H1 (cell line): Measurements from ENCODE around the gene AGPAT2. TPM values are rescaled to one million over a fixed set of nuclear protein-coding genes. Genes with fewer than 3 reads are reported as not detected.

Experiments
- CTCF ChIA-PET: fragments of 300-600 bp; sonication (Branson Sonifier 250); formaldehyde crosslinking; loops from one replicate; lab custom pipeline; 2021; ENCODE audit not compliant: partially characterized antibody; lab: Charles Lee
- POLR2A ChIA-PET: fragments of 300-600 bp; sonication (Branson Sonifier 250); formaldehyde crosslinking; loops from one replicate; lab custom pipeline; 2021; ENCODE audit warnings: inconsistent platforms; ENCODE audit not compliant: partially characterized antibody; lab: Charles Lee
- DNase-seq, 2 experiments: peaks; one replicate each; pipeline versions ENCODE4 v3.0.0 to v3.0.0-alpha.2; 2010 to 2022; ENCODE audit warnings: low spot score in 2 of 2, low read depth in 1 of 2, mixed read lengths in 1 of 2
- FAIRE-seq: peaks from 2 replicates; lab custom pipeline; 2011; peaks lifted over from hg19 to GRCh38; lab: Jason Lieb, UNC
- H2AFZ ChIP-seq: 2 replicates; pipeline ENCODE4 v1.8.1; 2012; ENCODE audit warnings: low read length, inconsistent platforms
- H2AK5ac ChIP-seq: 2 replicates; pipeline ENCODE4 v1.6.1; 2013; ENCODE audit warnings: low read depth, low read length
- H2BK120ac ChIP-seq: replicated peaks from 2 replicates; pipeline ENCODE3; 2013; ENCODE audit warnings: low read depth, low read length, inconsistent platforms
- H2BK12ac ChIP-seq: 2 replicates; pipeline ENCODE4 v1.6.1; 2013; ENCODE audit warnings: low read depth, low read length
- H2BK15ac ChIP-seq: 2 replicates; pipeline ENCODE4 v1.6.1; 2013; ENCODE audit warnings: low read length
- H2BK20ac ChIP-seq: 2 replicates; pipeline ENCODE4 v1.6.1; 2013; ENCODE audit warnings: low read length
- H2BK5ac ChIP-seq: 2 replicates; pipeline ENCODE4 v1.6.1; 2013; ENCODE audit warnings: low read depth, low read length
- H3K14ac ChIP-seq: 2 replicates; pipeline ENCODE4 v1.6.1; 2013; ENCODE audit warnings: inconsistent platforms; ENCODE audit not compliant: insufficient read length
- H3K18ac ChIP-seq: 2 replicates; pipeline ENCODE4 v1.6.1; 2013; ENCODE audit warnings: low read length; ENCODE audit errors: extremely low read depth
- H3K23ac ChIP-seq: 2 replicates; pipeline ENCODE4 v1.6.1; 2013; ENCODE audit warnings: inconsistent platforms; ENCODE audit not compliant: insufficient read length
- H3K23me2 ChIP-seq: 2 replicates; pipeline ENCODE4 v1.6.1; 2013; ENCODE audit warnings: low read depth, low read length
- H3K27ac ChIP-seq: 2 replicates; pipeline ENCODE4 v1.6.1; 2011; ENCODE audit warnings: low read depth, low read length, inconsistent platforms
- H3K27me3 ChIP-seq, 4 experiments: replicated peaks in 1 of 4; 1 replicate in 1 of 4; 2 replicates in 3 of 4; pipeline versions ENCODE4 v1.6.1 to v1.8.1; 2011 to 2013; ENCODE audit warnings: low read length in 3 of 4, mild to moderate bottlenecking in 3 of 4, inconsistent platforms in 2 of 4, mixed read lengths in 2 of 4, moderate library complexity in 1 of 4; ENCODE audit not compliant: control insufficient read depth in 3 of 4, insufficient read depth in 3 of 4; ENCODE audit errors: extremely low read depth in 1 of 4
- H3K36me3 ChIP-seq, 4 experiments: 2 replicates each; pipeline versions ENCODE4 v1.6.1 to v1.8.1; 2011 to 2013; ENCODE audit warnings: mild to moderate bottlenecking in 4 of 4, low read length in 3 of 4, moderate library complexity in 2 of 4, control low read depth in 1 of 4, inconsistent platforms in 1 of 4; ENCODE audit not compliant: insufficient read depth in 4 of 4, control insufficient read depth in 2 of 4
- H3K4ac ChIP-seq: replicated peaks from 2 replicates; pipeline ENCODE3; 2013; ENCODE audit warnings: low read length, low read depth, mixed read lengths, inconsistent platforms; ENCODE audit not compliant: insufficient read length
- H3K4me1 ChIP-seq, 4 experiments: replicated peaks in 1 of 4; 1 replicate in 1 of 4; 2 replicates in 3 of 4; pipeline versions ENCODE4 v1.6.1 to v1.8.1; 2011 to 2013; ENCODE audit warnings: low read length in 3 of 4, inconsistent platforms in 2 of 4, mixed read lengths in 1 of 4; ENCODE audit not compliant: insufficient read depth in 4 of 4, control insufficient read depth in 3 of 4
- H3K4me2 ChIP-seq, 2 experiments: 2 replicates each; pipeline versions ENCODE4 v1.6.1 to v1.8.1; 2011 to 2013; ENCODE audit warnings: low read depth in 2 of 2, low read length in 2 of 2, control low read depth in 1 of 2, inconsistent platforms in 1 of 2, mild to moderate bottlenecking in 1 of 2; ENCODE audit not compliant: insufficient read depth in 1 of 2
- H3K4me3 ChIP-seq, 4 experiments: fragments of 200-600, 300-600 bp in 1 of 4; sonication (generic), shearing (Covaris generic), sonication (Bioruptor Twin) in 1 of 4; 2 replicates each; pipeline versions ENCODE4 v1.5.1 to v1.8.1; 2011 to 2016; ENCODE audit warnings: low read length in 4 of 4, low read depth in 3 of 4, control low read depth in 2 of 4, inconsistent platforms in 2 of 4, mild to moderate bottlenecking in 2 of 4, mixed read lengths in 1 of 4, moderate library complexity in 1 of 4; ENCODE audit not compliant: insufficient read depth in 2 of 4; ENCODE audit errors: extremely low read depth in 1 of 4
- H3K56ac ChIP-seq: replicated peaks from 2 replicates; pipeline ENCODE3; 2013; ENCODE audit warnings: low read depth, mild to moderate bottlenecking, mixed read lengths, low read length, inconsistent platforms; ENCODE audit not compliant: insufficient read length
- H3K79me1 ChIP-seq: 2 replicates; pipeline ENCODE4 v1.6.1; 2013; ENCODE audit warnings: low read depth, low read length, control low read depth
- H3K79me2 ChIP-seq, 2 experiments: 2 replicates each; pipeline versions ENCODE4 v1.6.1 to v1.8.1; 2012 to 2013; ENCODE audit warnings: low read length in 2 of 2, mild to moderate bottlenecking in 2 of 2, inconsistent platforms in 1 of 2; ENCODE audit not compliant: insufficient read depth in 2 of 2, control insufficient read depth in 1 of 2
- H3K9ac ChIP-seq, 4 experiments: replicated peaks in 1 of 4; 1 replicate in 1 of 4; 2 replicates in 3 of 4; pipeline versions ENCODE4 v1.6.1 to v1.8.1; 2011 to 2013; ENCODE audit warnings: low read depth in 3 of 4, low read length in 3 of 4, control low read depth in 2 of 4, mild to moderate bottlenecking in 2 of 4, moderate library complexity in 2 of 4, inconsistent platforms in 1 of 4; ENCODE audit errors: extremely low read depth in 1 of 4
- H3K9me3 ChIP-seq, 2 experiments: 2 replicates each; pipeline versions ENCODE4 v1.6.1 to v1.8.1; 2012 to 2013; ENCODE audit warnings: mild to moderate bottlenecking in 2 of 2, moderate library complexity in 2 of 2, control low read depth in 1 of 2, inconsistent platforms in 1 of 2, low read depth in 1 of 2, low read length in 1 of 2, mixed read lengths in 1 of 2; ENCODE audit not compliant: insufficient read depth in 2 of 2
- H4K20me1 ChIP-seq, 2 experiments: replicated peaks in 1 of 2; 2 replicates each; pipeline versions ENCODE3 to v1.8.1; 2011 to 2013; ENCODE audit warnings: inconsistent platforms in 2 of 2, low read length in 2 of 2, mild to moderate bottlenecking in 1 of 2; ENCODE audit not compliant: insufficient read depth in 2 of 2, control insufficient read depth in 1 of 2
- H4K5ac ChIP-seq: 2 replicates; pipeline ENCODE4 v1.6.1; 2013; ENCODE audit warnings: low read length, low read depth, mixed read lengths, inconsistent platforms; ENCODE audit not compliant: insufficient read length
- H4K8ac ChIP-seq: 2 replicates; pipeline ENCODE4 v1.8.0; 2013; ENCODE audit warnings: mild to moderate bottlenecking, moderate library complexity, low read length, inconsistent platforms; ENCODE audit not compliant: insufficient read depth; ENCODE audit errors: extremely low read depth
- H4K91ac ChIP-seq: replicated peaks from 2 replicates; pipeline ENCODE3; 2013; ENCODE audit warnings: low read length, mixed read lengths, inconsistent platforms; ENCODE audit not compliant: insufficient read length
- ATF3 ChIP-seq: IDR thresholded peaks from 2 replicates; pipeline ENCODE4 v1.6.1; 2011; ENCODE audit warnings: low read depth, mild to moderate bottlenecking, low read length; ENCODE audit not compliant: insufficient read depth
- CBX5 ChIP-seq: fragments of 300-800, 300-1000 bp; sonication (generic); IDR thresholded peaks from 2 replicates; pipeline ENCODE4 v1.7.1; 2016; ENCODE audit warnings: antibody characterized with exemption, low read length, low read depth
- CBX8 ChIP-seq: fragments of 300-800, 300-1000 bp; sonication (generic); IDR thresholded peaks from 2 replicates; pipeline ENCODE4 v1.7.1; 2016; ENCODE audit warnings: low read depth, low read length, borderline replicate concordance
- CEBPB ChIP-seq: IDR thresholded peaks from 2 replicates; pipeline ENCODE4 v1.6.1; 2012; ENCODE audit warnings: low read depth, low read length
- EGR1 ChIP-seq: IDR thresholded peaks from 2 replicates; pipeline ENCODE4 v1.6.1; 2011; ENCODE audit warnings: low read depth, low read length, borderline replicate concordance
- EP300 ChIP-seq, 2 experiments: IDR thresholded peaks; 1 replicate in 1 of 2; 2 replicates in 1 of 2; pipeline ENCODE4 v1.6.1; 2011 to 2012; ENCODE audit warnings: low read depth in 2 of 2, low read length in 2 of 2, mild to moderate bottlenecking in 2 of 2, borderline replicate concordance in 1 of 2, inconsistent platforms in 1 of 2, moderate library complexity in 1 of 2
- GTF2F1 ChIP-seq: IDR thresholded peaks from 2 replicates; pipeline ENCODE4 v1.6.1; 2012; ENCODE audit warnings: low read depth, low read length, improper control_type of control experiment, borderline replicate concordance
- HDAC6 ChIP-seq: IDR thresholded peaks from one replicate; pipeline ENCODE4 v1.7.1; 2012; ENCODE audit warnings: low read depth, mild to moderate bottlenecking, inconsistent platforms, low read length, moderate library complexity
- JUN ChIP-seq: IDR thresholded peaks from 2 replicates; pipeline ENCODE4 v1.6.1; 2011; ENCODE audit warnings: low read depth, mild to moderate bottlenecking, improper control_type of control experiment, low read length
- KDM5A ChIP-seq: fragments of 200-600 bp; IDR thresholded peaks from 2 replicates; pipeline ENCODE4 v1.7.1; 2012; ENCODE audit warnings: mild to moderate bottlenecking, low read length, inconsistent platforms, mixed read lengths
- POLR2A ChIP-seq, 2 experiments: IDR thresholded peaks; 1 replicate in 1 of 2; 2 replicates in 1 of 2; pipeline ENCODE4 v1.6.1; 2011; ENCODE audit warnings: low read depth in 2 of 2, low read length in 2 of 2, mild to moderate bottlenecking in 2 of 2; ENCODE audit errors: control extremely low read depth in 1 of 2
- POLR2AphosphoS5 ChIP-seq: IDR thresholded peaks from 2 replicates; pipeline ENCODE4 v1.6.1; 2011; ENCODE audit warnings: low read depth, low read length
- TBP ChIP-seq: IDR thresholded peaks from 2 replicates; pipeline ENCODE4 v1.6.1; 2011; ENCODE audit warnings: low read depth, low read length, improper control_type of control experiment
- WGBS, 2 experiments: shearing (Covaris generic) in 1 of 2; methylation state at CpG; one replicate each; pipeline versions ENCODE4 v1.1.6 to v1.1.7; 2013 to 2015; ENCODE audit warnings: low lambda C conversion rate in 2 of 2, mixed read lengths in 2 of 2, inconsistent platforms in 1 of 2, low coverage in 1 of 2, missing lambda C conversion rate in 1 of 2; ENCODE audit not compliant: insufficient replicate concordance in 2 of 2, insufficient coverage in 1 of 2, insufficient read length in 1 of 2; ENCODE audit errors: extremely low coverage in 1 of 2, missing lambda C conversion rate in 1 of 2; 5-methylcytosine and 5-hydroxymethylcytosine counted together
- polyA plus RNA-seq, 7 experiments: library from polyadenylated mRNA; depleted of rRNA in 3 of 7; stranded (reverse) in 5 of 7; unstranded in 2 of 7; fragments of >200 nt in 5 of 7; fragments of 200-250 nt in 2 of 7; gene quantifications; 1 replicate in 5 of 7; 2 replicates in 1 of 7; 4 replicates in 1 of 7; pipeline versions ENCODE4 v1.2.1 to v1.2.3, GENCODE V29; 2011 to 2013; ENCODE audit warnings: missing spikeins in 2 of 7, mixed read lengths in 2 of 7
- total RNA-seq: library from RNA; stranded (reverse); fragmentation: NEBNext Ultra II Directional; extraction: Animal tissue kit (Norgen Biotek cat#: 25700); gene quantifications from 2 replicates; pipeline ENCODE4 v1.2.1, GENCODE V29; 2021

Gene AGPAT2
- total and polyA plus RNA-seq, 2 of the 8 experiments (the other 6 are each of a cell fraction or from before 2014, with no cell fraction given) = 31.6 to 37.6 TPM

GRCh38 chr9:136700959-136701667, 13.9 kb upstream of the AGPAT2 start:
- H3K23me2 ChIP-seq = no peaks in the 10 kb centered on the region
- no peak overlapping the region for H3K56ac ChIP-seq
- no peak overlapping the region for H2BK20ac ChIP-seq
- no peak overlapping the region for H2AK5ac ChIP-seq
- WGBS, 2 experiments = 81% methylated on average over 37 of the region's 38 CpGs; no CpG with 5 or more reads in 1 of the 2 experiments
- no peak overlapping the region; a peak in 1 of 4 replicates for H3K4me2 ChIP-seq
- H3K9ac ChIP-seq = no peak overlapping the region
- CTCF ChIA-PET = interaction anchor here (0.6 to 2.0 kb wide), 5 partner anchors 18 to 861 kb away, joined by 3 to 9 read pairs (median 4); no protein-coding TSS in a partner anchor
- POLR2A ChIA-PET = interaction anchor here (0.7 kb wide), 1 partner anchor 26 kb away, joined by 4 read pairs; no protein-coding TSS in a partner anchor
- no peak overlapping the region; the same call in 1 of the 2 replicates for H3K18ac ChIP-seq
- no peaks in the 10 kb centered on the region for H3K79me2 ChIP-seq
- peaks cover 0 to 13% (median 4%) of the 10 kb centered on the region in 4 experiments; a peak in 5 of 7 replicates for H3K4me1 ChIP-seq
- no peak overlapping the region for H2BK12ac ChIP-seq
- no peak overlapping the region for H3K27ac ChIP-seq
- peak overlapping the region; percentile 80; the same call in 1 of the 2 replicates for H2AFZ ChIP-seq
- H3K4ac ChIP-seq = no peak overlapping the region
- H4K20me1 ChIP-seq = no peaks in the 10 kb centered on the region
- no peak overlapping the region for H2BK120ac ChIP-seq
- no peaks in the 10 kb centered on the region for H3K79me1 ChIP-seq
- H4K8ac ChIP-seq = no peak overlapping the region
- H4K5ac ChIP-seq = no peak overlapping the region
- H3K23ac ChIP-seq = no peak overlapping the region
- H2BK5ac ChIP-seq = no peak overlapping the region
- H3K9me3 ChIP-seq = no peaks in the 10 kb centered on the region
- H4K91ac ChIP-seq = no peak overlapping the region
- no peak overlapping the region for H3K14ac ChIP-seq
- FAIRE-seq (no peak), DNase-seq (peak in 1 of 2 experiments; percentile 49)
- peaks cover 0 to 2% (median 0%) of the 10 kb centered on the region in 4 experiments; a peak in 2 of 7 replicates for H3K27me3 ChIP-seq
- no peaks in the 10 kb centered on the region for H3K36me3 ChIP-seq
- H2BK15ac ChIP-seq = no peak overlapping the region
- H3K4me3 ChIP-seq = no peak overlapping the region
- TF ChIP-seq HDAC6 (no peak), KDM5A (no peak), POLR2AphosphoS5 (no peak), ATF3 (no peak), CBX8 (no peak), POLR2A (IDR thresholded peaks at IDR 0.05; ENCODE audit: control extremely low read depth in 1 of 2, low read depth in 2 of 2, low read length in 2 of 2) (no peak), CBX5 (no peak), EGR1 (no peak), JUN (no peak), GTF2F1 (no peak), CEBPB (no peak), EP300 (IDR thresholded peaks at IDR 0.05; ENCODE audit: borderline replicate concordance in 1 of 2, low read depth in 2 of 2, low read length in 2 of 2) (no peak), TBP (no peak)
